HG02852 (cell line): ENCODE data around the gene TPO.
"Not testable (repeated sequence)": the region's sequence is repeated elsewhere in the genome, so short reads cannot be mapped to it uniquely, and the experiment has no call there.

ENCODE experiments used
- ATAC-seq: cut with Tn5 transposase; IDR thresholded peaks from one replicate; pipeline ENCODE4 v1.9.1; 2021; ENCODE audit warnings: mild to moderate bottlenecking, moderate library complexity; ENCODE audit not compliant: unreplicated experiment

The TPO gene

GRCh38 chr2:1405124-1405523, 8.1 kb upstream of the TPO start:
- no peak for ATAC-seq

- no peak for ATAC-seq
Measured at GRCh38 chr2:1405967-1406366, 7.3 kb upstream of the TPO start.

DNA sequence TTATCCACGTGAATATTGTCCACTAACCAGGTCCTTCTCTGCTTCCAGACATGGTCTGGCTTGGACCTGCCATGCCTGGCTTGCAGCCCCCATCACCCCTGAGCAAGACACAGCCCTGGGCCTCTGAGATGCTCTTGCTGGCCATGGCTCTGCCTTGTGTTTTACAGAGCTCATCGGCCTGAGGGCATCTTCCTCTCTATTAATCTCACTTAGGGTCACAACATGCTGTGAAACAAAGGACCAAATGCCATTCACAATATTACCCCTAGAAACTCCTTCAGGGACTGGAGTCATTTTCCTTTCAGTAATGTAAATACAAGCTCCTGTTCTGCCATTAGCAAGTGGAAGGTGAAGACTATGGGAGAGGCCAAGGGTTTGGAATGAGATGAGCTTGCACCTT, 6.8 kb upstream of the TPO start:
- ATAC-seq, result no peak

DNA sequence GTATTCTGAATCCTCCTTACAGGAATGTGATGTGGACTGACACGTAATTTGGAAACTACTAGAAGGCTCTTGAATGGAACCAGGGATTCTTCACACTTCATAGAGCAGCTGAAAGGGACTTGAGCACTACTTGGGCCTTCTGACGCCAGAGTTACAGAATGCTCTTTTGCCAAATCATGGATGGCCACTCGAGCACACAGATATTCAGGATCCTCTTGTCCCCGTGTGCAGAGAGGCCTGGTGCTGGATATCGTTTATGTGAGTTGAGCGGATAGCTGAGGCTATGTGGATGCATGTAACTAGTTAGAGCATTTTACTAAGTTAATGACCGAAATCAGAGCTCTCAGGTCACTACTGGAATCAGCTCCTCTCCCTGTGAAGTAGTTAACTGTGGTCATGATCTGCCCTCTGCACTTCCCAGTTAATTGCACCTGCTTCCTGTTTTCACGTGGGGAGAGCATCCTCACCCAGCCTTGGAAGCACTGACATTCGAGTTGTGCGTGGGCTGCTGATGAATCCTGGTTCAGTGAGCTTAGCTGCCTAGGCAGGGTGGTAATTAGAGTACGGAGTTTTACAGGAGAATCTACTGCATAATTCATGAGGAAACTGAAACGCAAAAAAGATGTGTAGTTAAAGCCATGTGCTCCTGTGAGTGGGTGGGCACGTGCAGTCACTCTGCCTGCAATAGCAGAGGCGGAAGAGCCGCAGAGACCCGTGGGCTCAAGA, 5.2 kb upstream of the TPO start:
- ATAC-seq, result no peak

- ATAC-seq, result no peak
Measured at GRCh38 chr2:1414121-1414520, 858 bp downstream of the TPO start.

- not testable (repeated sequence) for ATAC-seq
Measured at GRCh38 chr2:1414901-1415300, 1.6 kb downstream of the TPO start.

- no peak for ATAC-seq
Measured at GRCh38 chr2:1415501-1415900, 2.2 kb downstream of the TPO start.

- ATAC-seq, result no peak
Measured at GRCh38 chr2:1418566-1418965, 5.3 kb downstream of the TPO start.

DNA sequence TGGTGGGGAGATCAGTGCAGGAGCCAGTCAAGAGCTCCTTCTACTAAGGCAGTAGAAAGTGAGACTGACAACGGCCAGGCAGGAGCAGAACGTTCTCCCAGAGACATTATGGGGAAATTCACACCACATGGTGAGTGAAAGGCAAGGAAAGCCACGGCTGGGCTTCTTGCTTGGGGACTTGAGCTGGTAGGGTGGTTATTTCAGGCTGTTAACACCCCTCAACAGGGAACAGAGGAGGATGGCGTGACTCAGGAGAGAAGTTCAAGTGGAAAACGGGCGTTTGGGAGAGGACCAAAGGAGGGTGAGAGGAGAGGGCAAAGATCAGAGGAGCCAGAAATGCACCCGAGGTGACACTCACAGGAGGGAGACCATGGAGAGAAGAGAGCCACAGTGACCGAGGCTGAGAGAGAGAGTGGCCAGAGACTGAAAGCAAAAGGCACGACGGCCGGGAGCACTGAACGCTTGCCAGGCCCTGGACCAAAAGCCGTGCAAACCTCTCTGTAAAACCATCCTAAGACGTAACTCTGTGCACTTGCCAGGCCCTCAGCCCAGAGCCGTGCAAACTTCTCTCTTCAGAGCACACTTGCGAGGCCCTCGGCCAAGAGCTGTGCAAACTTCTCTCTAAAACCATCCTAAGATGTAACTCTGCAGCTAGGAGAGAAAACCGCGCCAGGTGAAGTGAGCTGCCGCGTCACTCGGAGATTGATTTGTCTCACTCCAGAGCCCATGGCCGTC, 7.7 kb downstream of the TPO start:
- ATAC-seq, result no peak

GRCh38 chr2:1421731-1422130, 8.5 kb downstream of the TPO start:
- no peak for ATAC-seq

DNA sequence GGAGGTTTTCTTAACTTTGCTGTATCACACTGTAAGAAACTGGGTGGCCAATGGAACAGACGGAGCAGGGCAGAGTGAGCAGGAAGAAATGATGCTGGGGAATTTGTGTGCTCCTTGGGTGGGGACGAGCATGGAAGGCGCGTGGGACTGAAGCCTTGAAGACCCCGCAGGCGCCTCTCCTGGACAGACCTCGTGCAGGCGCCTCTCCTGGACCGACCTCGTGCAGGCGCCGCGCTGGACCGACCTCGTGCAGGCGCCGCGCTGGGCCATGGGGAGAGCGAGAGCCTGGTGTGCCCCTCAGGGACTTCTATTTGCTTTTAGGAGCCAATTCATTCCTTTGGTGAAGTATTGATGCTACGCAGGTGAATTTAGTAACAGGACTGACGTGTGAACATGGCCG, 8.9 kb downstream of the TPO start:
- ATAC-seq, result no peak

- ATAC-seq, result no peak
Measured at GRCh38 chr2:1422716-1423285, 9.5 kb downstream of the TPO start.

DNA sequence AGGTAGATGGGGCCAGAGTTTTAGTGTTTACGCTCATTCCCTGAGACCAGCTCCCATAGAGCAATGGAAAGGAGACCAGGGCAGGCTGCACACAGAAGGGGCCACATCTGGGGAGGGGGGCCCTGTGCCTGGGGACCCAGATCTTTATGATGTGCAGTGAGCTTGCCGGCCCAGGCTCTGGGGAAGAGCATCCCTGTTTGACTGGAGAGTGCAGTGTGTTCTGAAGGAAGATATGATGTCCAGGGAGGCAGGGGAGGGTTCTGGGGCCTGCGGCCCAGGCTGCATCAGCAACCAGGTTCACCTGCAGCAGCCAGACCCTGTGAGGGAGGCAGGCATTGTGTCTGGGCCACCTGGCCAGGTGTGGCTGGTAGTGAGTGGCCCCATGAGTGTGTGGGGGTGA, 13.8 kb downstream of the TPO start:
- ATAC-seq, result no peak

GRCh38 chr2:1429895-1430294, 16.6 kb downstream of the TPO start:
- no peak for ATAC-seq

DNA sequence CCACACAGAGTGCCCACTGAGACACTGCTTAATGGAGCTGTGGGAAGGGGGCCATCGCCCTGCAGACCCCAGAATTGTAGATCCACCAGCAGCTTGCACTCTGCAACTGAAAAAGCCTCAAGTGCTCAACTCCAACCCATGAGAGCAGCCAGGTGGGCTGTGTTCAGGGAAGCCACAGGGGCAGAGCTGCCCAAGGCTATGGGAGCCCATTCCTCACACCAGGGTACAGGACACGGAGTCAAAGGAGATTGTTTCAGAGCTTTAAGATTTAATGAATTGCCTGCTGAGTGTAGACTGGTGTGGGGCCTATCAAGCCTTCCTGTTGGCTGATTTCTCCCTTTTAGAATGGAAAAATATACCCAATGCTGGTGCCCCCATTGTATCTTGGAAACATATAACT, 17.2 kb downstream of the TPO start:
- ATAC-seq, result no peak

DNA sequence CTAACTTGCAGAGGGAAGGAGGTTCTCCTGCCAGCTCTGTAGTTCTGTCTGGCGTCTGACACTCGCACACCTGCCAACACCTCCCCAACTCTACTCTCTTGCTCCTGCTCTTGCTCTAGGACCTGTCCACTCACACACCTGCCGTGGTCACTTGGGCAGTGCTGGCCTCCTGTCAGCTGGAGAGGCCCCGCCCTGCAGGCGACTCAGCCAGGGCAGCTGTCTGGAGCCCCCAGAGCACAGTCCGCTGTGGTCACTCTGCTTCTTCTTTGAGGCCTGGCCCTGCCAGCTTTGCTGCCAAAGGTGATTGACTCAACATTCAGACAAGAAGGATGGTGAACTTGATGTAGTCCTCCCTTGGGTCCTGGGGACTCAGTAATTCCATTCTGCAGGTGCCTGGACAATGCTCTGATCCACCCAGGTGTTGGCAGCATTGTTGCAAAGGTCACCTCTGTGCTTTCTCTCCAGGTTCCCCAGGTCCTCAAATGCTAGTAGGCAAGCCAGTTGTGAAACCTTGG, 18.7 kb downstream of the TPO start:
- ATAC-seq, result no peak

- ATAC-seq, result no peak
Measured at GRCh38 chr2:1432726-1433125, 19.5 kb downstream of the TPO start.

DNA sequence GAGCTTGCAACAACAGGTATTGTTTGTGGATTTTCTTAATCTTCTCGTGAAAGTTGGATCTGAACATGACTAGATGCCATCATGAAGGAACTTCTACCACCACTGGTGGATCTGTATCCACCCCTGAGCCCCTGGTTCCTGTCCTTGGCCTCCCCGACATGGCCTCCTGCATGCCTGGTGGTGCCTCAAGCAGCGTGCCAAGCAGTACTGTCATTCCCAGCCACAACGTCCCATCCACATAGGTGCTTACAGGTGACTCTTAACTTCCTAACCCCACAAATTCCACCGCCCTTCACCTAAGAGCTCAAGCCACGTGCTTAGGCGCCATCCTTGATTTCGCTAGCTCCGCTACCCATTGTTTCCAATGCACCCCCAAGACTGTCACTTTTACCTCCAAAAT, 23.1 kb downstream of the TPO start:
- ATAC-seq, result no peak

DNA sequence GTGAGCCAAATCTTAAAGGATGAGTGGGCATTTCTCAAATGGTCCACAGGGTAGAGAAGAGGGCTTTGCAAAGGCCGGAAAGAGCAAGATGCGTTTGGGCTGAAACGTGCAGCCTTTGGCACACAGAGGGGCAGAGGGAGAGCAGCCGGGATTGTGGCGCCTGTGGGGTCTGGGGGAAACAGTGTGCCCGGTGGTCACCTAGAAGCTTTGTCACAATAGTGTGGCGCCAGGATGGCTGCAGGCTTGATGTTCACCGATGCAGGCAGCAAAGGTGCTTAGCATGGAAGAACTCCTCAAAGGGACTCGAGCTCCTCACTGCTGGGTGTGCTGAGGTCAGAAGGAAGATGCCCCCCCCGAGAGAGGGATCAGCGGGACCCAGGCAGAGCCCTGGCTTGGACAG, 23.8 kb downstream of the TPO start:
- ATAC-seq, result no peak

DNA sequence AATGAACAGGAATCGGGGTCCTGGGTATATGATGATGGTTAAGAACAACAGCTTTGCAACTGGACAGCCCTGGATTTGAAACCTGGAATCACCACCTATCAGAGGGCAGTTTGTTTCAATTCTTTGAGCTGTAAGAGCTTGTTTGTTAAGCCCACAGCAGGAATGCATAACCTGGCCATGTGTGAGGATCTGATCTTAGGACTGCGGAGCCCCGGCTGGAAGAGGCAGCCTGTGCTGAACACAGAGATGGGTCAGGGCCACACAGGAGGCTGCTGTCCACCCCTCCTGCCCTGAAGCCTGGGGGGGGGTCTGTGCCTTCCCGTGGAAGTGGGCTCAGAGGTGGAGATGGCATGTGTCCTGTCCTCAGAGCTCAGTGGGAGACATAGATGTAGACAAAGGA, 24.3 kb downstream of the TPO start:
- ATAC-seq, result no peak

DNA sequence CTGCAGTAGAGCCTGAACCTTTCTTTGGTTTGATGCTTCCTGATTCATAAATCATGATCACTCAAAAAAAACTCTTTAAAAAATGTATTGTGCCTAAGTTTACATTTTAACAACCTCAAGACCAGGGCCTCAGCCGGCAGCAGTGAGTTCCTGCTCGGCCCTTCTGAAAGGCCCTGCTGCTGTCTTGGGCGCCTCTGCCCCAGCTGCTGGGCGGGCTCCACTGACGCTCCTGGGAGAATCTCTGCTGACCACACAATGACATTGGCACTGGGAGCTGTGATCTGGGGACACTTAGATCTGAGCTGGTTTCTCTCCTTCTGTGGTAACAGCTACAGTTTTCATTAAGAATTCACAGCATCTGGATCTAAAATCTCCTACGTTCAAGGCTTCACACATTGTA, 25.7 kb downstream of the TPO start:
- ATAC-seq, result no peak

GRCh38 chr2:1440581-1440980, 27.3 kb downstream of the TPO start:
- no peak for ATAC-seq
